Measurements from ENCODE around the gene RNF213. TPM values are rescaled to one million over a fixed set of nuclear protein-coding genes. Genes with fewer than 3 reads are reported as not detected.

The RNF213 gene
- total and polyA plus RNA-seq, 2 of the 8 experiments (the other 6 are each of a cell fraction or from before 2014, with no cell fraction given): 33.8 to 62.8 TPM

GRCh38 chr17:80425835-80426426 lies 165.3 kb downstream of the RNF213 start:
- Histone ChIP-seq H4K5ac (ENCODE audit: insufficient read length, low read depth, low read length) (no peak overlapping the region), H3K36me3 (ENCODE audit: control insufficient read depth in 2 of 4, insufficient read depth in 4 of 4, low read length in 3 of 4) (no peaks in the 10 kb centered on the region; a peak in 1 of 8 replicates), H2BK120ac (replicated peaks; ENCODE audit: low read depth, low read length) (no peak overlapping the region), H3K79me1 (ENCODE audit: low read depth, low read length) (no peaks in the 10 kb centered on the region), H3K4me1 (replicated peaks in 1 of 4; ENCODE audit: control insufficient read depth in 3 of 4, insufficient read depth in 4 of 4, low read length in 3 of 4) (peaks cover 0 to 8% (median 2%) of the 10 kb centered on the region in 4 experiments; a peak in 3 of 7 replicates), H2BK12ac (ENCODE audit: low read depth, low read length) (no peak overlapping the region), H2BK20ac (ENCODE audit: low read length) (no peak overlapping the region), H3K14ac (ENCODE audit: insufficient read length) (no peak overlapping the region), H2AK5ac (ENCODE audit: low read depth, low read length) (no peak overlapping the region), H3K4ac (replicated peaks; ENCODE audit: insufficient read length, low read depth, low read length) (no peak overlapping the region), H2AFZ (ENCODE audit: low read length) (no peak overlapping the region), H3K9ac (replicated peaks in 1 of 4; ENCODE audit: extremely low read depth in 1 of 4, low read depth in 3 of 4, low read length in 3 of 4) (no peak overlapping the region), H3K18ac (ENCODE audit: extremely low read depth, low read length) (no peak overlapping the region), H3K4me2 (ENCODE audit: insufficient read depth in 1 of 2, low read depth in 2 of 2, low read length in 2 of 2) (no peak overlapping the region), H2BK5ac (ENCODE audit: low read depth, low read length) (no peak overlapping the region), H3K23ac (ENCODE audit: insufficient read length) (no peak overlapping the region), H3K79me2 (ENCODE audit: control insufficient read depth in 1 of 2, insufficient read depth in 2 of 2, low read length in 2 of 2) (no peaks in the 10 kb centered on the region), H4K20me1 (replicated peaks in 1 of 2; ENCODE audit: control insufficient read depth in 1 of 2, insufficient read depth in 2 of 2, low read length in 2 of 2) (peaks cover 3 to 4% of the 10 kb centered on the region in 2 experiments), H3K27me3 (replicated peaks in 1 of 4; ENCODE audit: control insufficient read depth in 3 of 4, extremely low read depth in 1 of 4, insufficient read depth in 3 of 4, low read length in 3 of 4) (no peaks in the 10 kb centered on the region; a peak in 1 of 7 replicates), H4K91ac (replicated peaks; ENCODE audit: insufficient read length, low read length) (no peak overlapping the region), H3K9me3 (ENCODE audit: insufficient read depth in 2 of 2, low read depth in 1 of 2, low read length in 1 of 2) (no peaks in the 10 kb centered on the region), H4K8ac (ENCODE audit: extremely low read depth, insufficient read depth, low read length) (no peak overlapping the region; the same call in none of the 2 replicates), H3K23me2 (ENCODE audit: low read depth, low read length) (no peaks in the 10 kb centered on the region), H3K56ac (replicated peaks; ENCODE audit: insufficient read length, low read depth, low read length) (no peak overlapping the region), H3K27ac (ENCODE audit: low read depth, low read length) (no peak overlapping the region), H2BK15ac (ENCODE audit: low read length) (no peak overlapping the region), H3K4me3 (ENCODE audit: extremely low read depth in 1 of 4, insufficient read depth in 2 of 4, low read depth in 3 of 4, low read length in 4 of 4) (no peak overlapping the region)
- ChIA-PET CTCF (ENCODE audit: partially characterized antibody) (interaction anchor here (0.9 to 3.9 kb wide), 13 partner anchors 7 to 544 kb away, joined by 3 to 21 read pairs (median 4); no protein-coding TSS in a partner anchor), POLR2A (ENCODE audit: partially characterized antibody) (interaction anchor here (1.1 kb wide), 1 partner anchor 47 kb away, joined by 3 read pairs; no protein-coding TSS in a partner anchor)
- DNase-seq (ENCODE audit: low read depth in 1 of 2, low spot score in 2 of 2): no peak
- 90% methylated on average over 8 of the region's 9 CpGs; no CpG with 5 or more reads in 1 of the 2 experiments for WGBS, 2 experiments (ENCODE audit: extremely low coverage in 1 of 2, insufficient coverage in 1 of 2, insufficient read length in 1 of 2, insufficient replicate concordance in 2 of 2, low coverage in 1 of 2, low lambda C conversion rate in 2 of 2, missing lambda C conversion rate in 1 of 2)
- no peak for FAIRE-seq
- TF ChIP-seq EGR1 (IDR thresholded peaks at IDR 0.05; ENCODE audit: borderline replicate concordance, low read depth, low read length) (no peak), SP4 (IDR thresholded peaks at IDR 0.05; ENCODE audit: low read length) (no peak), ATF3 (IDR thresholded peaks at IDR 0.05; ENCODE audit: insufficient read depth, low read depth, low read length) (no peak), MAX (IDR thresholded peaks at IDR 0.05) (no peak), YY1 (IDR thresholded peaks at IDR 0.05; ENCODE audit: low read depth, low read length) (no peak), RNF2 (IDR thresholded peaks at IDR 0.05; ENCODE audit: borderline replicate concordance, low read depth, low read length, missing control alignments, poor library complexity, severe bottlenecking) (no peak), SIRT6 (IDR thresholded peaks at IDR 0.05; ENCODE audit: low read length) (no peak), ATF2 (IDR thresholded peaks at IDR 0.05; ENCODE audit: low read length) (no peak), TCF12 (IDR thresholded peaks at IDR 0.05; ENCODE audit: low read depth, low read length) (no peak), RAD21 (IDR thresholded peaks at IDR 0.05 in 1 of 2, conservative IDR thresholded peaks at IDR 0.05 in 1 of 2; ENCODE audit: low read depth in 2 of 2, low read length in 2 of 2) (no peak)

Data from H1 (cell line).